ENCODE measurements around the gene C11orf54.
"Not testable (repeated sequence)": the region's sequence is repeated elsewhere in the genome, so short reads cannot be mapped to it uniquely, and the experiment has no call there.

C11orf54 gene

GRCh38 chr11:93734427-93735222 is 6.8 kb upstream of the C11orf54 start:
- DNase-seq (ENCODE audit: low read depth in 2 of 2): no peak

GRCh38 chr11:93735627-93736026 is 5.8 kb upstream of the C11orf54 start:
- DNase-seq (ENCODE audit: low read depth in 2 of 2): no peak

GRCh38 chr11:93736129-93736528 is 5.3 kb upstream of the C11orf54 start:
- no peak for DNase-seq (ENCODE audit: low read depth in 2 of 2)

- DNase-seq (ENCODE audit: low read depth in 2 of 2): no peak
Observed at GRCh38 chr11:93737904-93738612, 3.4 kb upstream of the C11orf54 start.

- no peak for DNase-seq (ENCODE audit: low read depth in 2 of 2)
Observed at GRCh38 chr11:93738647-93739081, 2.8 kb upstream of the C11orf54 start.

- peak; percentile 38 to 41 for DNase-seq (ENCODE audit: low read depth in 2 of 2)
Observed at GRCh38 chr11:93740031-93740729, 1.3 kb upstream of the C11orf54 start.

GRCh38 chr11:93740730-93741093 is 760 bp upstream of the C11orf54 start:
- DNase-seq (ENCODE audit: low read depth in 2 of 2): peak; percentile 43 to 53

GRCh38 chr11:93741882-93742226 is 382 bp downstream of the C11orf54 start:
- DNase-seq (ENCODE audit: low read depth in 2 of 2): no peak

GRCh38 chr11:93743291-93743690 is 1.8 kb downstream of the C11orf54 start:
- DNase-seq (ENCODE audit: low read depth in 2 of 2): no peak

- no peak for DNase-seq (ENCODE audit: low read depth in 2 of 2)
Observed at GRCh38 chr11:93744669-93745004, 3.2 kb downstream of the C11orf54 start.

GRCh38 chr11:93745005-93745755 is 3.7 kb downstream of the C11orf54 start:
- not testable (repeated sequence) for DNase-seq (ENCODE audit: low read depth in 2 of 2)

- DNase-seq (ENCODE audit: low read depth in 2 of 2): no peak
Observed at GRCh38 chr11:93746101-93746500, 4.6 kb downstream of the C11orf54 start.

GRCh38 chr11:93747122-93747521 is 5.7 kb downstream of the C11orf54 start:
- DNase-seq (ENCODE audit: low read depth in 2 of 2): no peak

GRCh38 chr11:93751001-93751400 is 9.5 kb downstream of the C11orf54 start:
- DNase-seq (ENCODE audit: low read depth in 2 of 2): no peak

- DNase-seq (ENCODE audit: low read depth in 2 of 2): no peak
Observed at GRCh38 chr11:93753241-93753640, 11.8 kb downstream of the C11orf54 start.

- no peak for DNase-seq (ENCODE audit: low read depth in 2 of 2)
Observed at GRCh38 chr11:93756748-93757147, 15.3 kb downstream of the C11orf54 start.

GRCh38 chr11:93757301-93757700 is 15.8 kb downstream of the C11orf54 start:
- DNase-seq (ENCODE audit: low read depth in 2 of 2): no peak

- DNase-seq (ENCODE audit: low read depth in 2 of 2): no peak
Observed at GRCh38 chr11:93757924-93758865, 16.7 kb downstream of the C11orf54 start.

GRCh38 chr11:93759123-93759522 is 17.7 kb downstream of the C11orf54 start:
- DNase-seq (ENCODE audit: low read depth in 2 of 2): not testable (repeated sequence)

- no peak for DNase-seq (ENCODE audit: low read depth in 2 of 2)
Observed at GRCh38 chr11:93761910-93762309, 20.4 kb downstream of the C11orf54 start.

GRCh38 chr11:93765551-93765950 is 24.1 kb downstream of the C11orf54 start:
- DNase-seq (ENCODE audit: low read depth in 2 of 2): no peak

Data from stimulated activated CD4-positive, alpha-beta T cell treated with anti-CD3 and anti-CD28 coated beads, Interleukin-4, amount 100 ng/mL, for 48 hours (primary cell).